CD14-positive monocyte (primary cell): ENCODE measurements around the gene MICAL2. TPM values are rescaled to one million over a fixed set of nuclear protein-coding genes. Genes with fewer than 3 reads are reported as not detected.
A peak's percentile ranks its signal among the peaks of the same experiment; 100 is the strongest.

ENCODE experiments used
- DNase-seq, 3 donors: peaks; one replicate each; pipeline ENCODE4 v3.0.0-alpha.2; 2011 to 2022
- H2AFZ ChIP-seq: 2 replicates; pipeline ENCODE4 v1.6.0; 2012; ENCODE audit warnings: mild to moderate bottlenecking, low read depth, low read length, inconsistent platforms; ENCODE audit not compliant: insufficient read depth, poor library complexity, severe bottlenecking
- H3K27ac ChIP-seq, 2 donors: 1 replicate in 1 of 2; 2 replicates in 1 of 2; pipeline ENCODE4 v1.5.1; 2012 to 2013; ENCODE audit warnings: low read length in 2 of 2, control low read depth in 1 of 2, inconsistent platforms in 1 of 2, low read depth in 1 of 2, mild to moderate bottlenecking in 1 of 2
- H3K27me3 ChIP-seq, 2 donors: one replicate each; pipeline versions ENCODE4 v1.6.0 to v1.6.1; 2011 to 2013; ENCODE audit warnings: low read length in 2 of 2; ENCODE audit not compliant: control insufficient read depth in 2 of 2, insufficient read depth in 2 of 2
- H3K36me3 ChIP-seq, 2 donors: replicated peaks in 1 of 2; 1 replicate in 1 of 2; 2 replicates in 1 of 2; pipeline versions ENCODE4 v1.5.1 to v1.6.1; 2012 to 2013; ENCODE audit warnings: low read length in 2 of 2, control low read depth in 1 of 2, inconsistent platforms in 1 of 2, mild to moderate bottlenecking in 1 of 2; ENCODE audit not compliant: insufficient read depth in 2 of 2, control insufficient read depth in 1 of 2
- H3K4me1 ChIP-seq, 2 donors: 1 replicate in 1 of 2; 2 replicates in 1 of 2; pipeline versions ENCODE4 v1.5.1 to v1.6.1; 2012 to 2013; ENCODE audit warnings: low read length in 2 of 2, control low read depth in 1 of 2, inconsistent platforms in 1 of 2, mild to moderate bottlenecking in 1 of 2, moderate library complexity in 1 of 2; ENCODE audit not compliant: insufficient read depth in 2 of 2, control insufficient read depth in 1 of 2
- H3K4me2 ChIP-seq: replicated peaks from 2 replicates; pipeline ENCODE3; 2012; ENCODE audit warnings: low read length, moderate library complexity, mild to moderate bottlenecking; ENCODE audit not compliant: poor library complexity, severe bottlenecking; ENCODE audit errors: extremely low read depth
- H3K4me3 ChIP-seq, 3 experiments: fragments of 200-600 bp in 1 of 3; sonication (generic) in 1 of 3; replicated peaks in 1 of 3; 1 replicate in 2 of 3; 2 replicates in 1 of 3; pipeline ENCODE4 v1.5.1; 2011 to 2013; ENCODE audit warnings: low read length in 3 of 3, mild to moderate bottlenecking in 3 of 3, control low read depth in 2 of 3, low read depth in 2 of 3, inconsistent platforms in 1 of 3, moderate library complexity in 1 of 3
- H3K79me2 ChIP-seq: 2 replicates; pipeline ENCODE4 v1.6.0; 2012; ENCODE audit warnings: mild to moderate bottlenecking, control low read depth, inconsistent platforms, low read length, moderate library complexity; ENCODE audit not compliant: insufficient read depth
- H3K9ac ChIP-seq: 2 replicates; pipeline ENCODE4 v1.6.0; 2017; ENCODE audit warnings: low read length, mild to moderate bottlenecking; ENCODE audit not compliant: insufficient read depth, poor library complexity, severe bottlenecking
- H3K9me3 ChIP-seq, 2 donors: replicated peaks in 1 of 2; 1 replicate in 1 of 2; 2 replicates in 1 of 2; pipeline versions ENCODE4 v1.5.1 to v1.6.1; 2012 to 2013; ENCODE audit warnings: low read length in 2 of 2, control low read depth in 1 of 2; ENCODE audit not compliant: control insufficient read depth in 1 of 2, insufficient read depth in 1 of 2
- H4K20me1 ChIP-seq: 2 replicates; pipeline ENCODE4 v1.6.0; 2012; ENCODE audit warnings: mild to moderate bottlenecking, low read length, control low read depth, moderate library complexity; ENCODE audit not compliant: insufficient read depth
- H3K27ac Mint-ChIP-seq, 7 donors: one replicate each; pipeline ENCODE4 v1.8.0; 2020; ENCODE audit warnings: mild to moderate bottlenecking in 7 of 7, mixed read lengths in 7 of 7, moderate library complexity in 6 of 7, inconsistent platforms in 2 of 7
- H3K27me3 Mint-ChIP-seq, 3 donors: one replicate each; pipeline ENCODE4 v1.8.0; 2021 to 2022; ENCODE audit warnings: low read depth in 3 of 3, mild to moderate bottlenecking in 3 of 3, mixed read lengths in 3 of 3, moderate library complexity in 3 of 3, inconsistent platforms in 1 of 3
- H3K36me3 Mint-ChIP-seq, 2 donors: one replicate each; pipeline ENCODE4 v1.8.0; 2020; ENCODE audit warnings: mixed read lengths in 2 of 2, inconsistent platforms in 1 of 2, mild to moderate bottlenecking in 1 of 2
- H3K4me1 Mint-ChIP-seq: one replicate; pipeline ENCODE4 v1.8.0; 2020; ENCODE audit warnings: mild to moderate bottlenecking, mixed read lengths
- H3K4me3 Mint-ChIP-seq, 2 donors: one replicate each; pipeline ENCODE4 v1.8.0; 2020; ENCODE audit warnings: mild to moderate bottlenecking in 2 of 2, mixed read lengths in 2 of 2, moderate library complexity in 1 of 2
- H3K9me3 Mint-ChIP-seq, 7 donors: one replicate each; pipeline ENCODE4 v1.8.0; 2020 to 2022; ENCODE audit warnings: mixed read lengths in 7 of 7, mild to moderate bottlenecking in 6 of 7, moderate library complexity in 6 of 7, inconsistent platforms in 2 of 7
- CTCF ChIP-seq: fragments of 200-600 bp; IDR thresholded peaks from one replicate; pipeline ENCODE4 v1.8.0; 2022; ENCODE audit warnings: antibody characterized with exemption, mild to moderate bottlenecking
- WGBS: methylation state at CpG from one replicate; pipeline ENCODE4 v1.1.5; 2013; ENCODE audit warnings: missing lambda C conversion rate; ENCODE audit not compliant: insufficient coverage; 5-methylcytosine and 5-hydroxymethylcytosine counted together
- intact Hi-C, 2 donors: fragments of 100-400 bp; cut with micrococcal nuclease; formaldehyde crosslinking; loops; one replicate each; pipeline versions ENCODE4 v1.15.0 to v1.15.1; 2023
- polyA plus RNA-seq, 3 donors: library from polyadenylated mRNA; depleted of rRNA in 1 of 3; unstranded in 2 of 3; stranded (reverse) in 1 of 3; fragments of 300-500 nt in 2 of 3; fragments of >200 nt in 1 of 3; fragmentation: Illumina TruSeq in 2 of 3; gene quantifications; 1 replicate in 2 of 3; 2 replicates in 1 of 3; pipeline ENCODE4 v1.2.3, GENCODE V29; 2012 to 2021

The MICAL2 gene
- polyA plus RNA-seq, 3 donors: 39.8 to 72.5 (median 44.0) TPM

GRCh38 chr11:12173111-12173510 lies 62.7 kb downstream of the MICAL2 start:
- peaks cover 52% of the 10 kb centered on the region for H4K20me1 ChIP-seq
- H3K4me3 ChIP-seq: no peak overlapping the region
- peaks cover 59 to 64% of the 10 kb centered on the region in 2 donors for H3K36me3 Mint-ChIP-seq
- no peak overlapping the region for H3K4me3 Mint-ChIP-seq
- H3K9me3 ChIP-seq: no peaks in the 10 kb centered on the region
- H3K4me1 ChIP-seq: peaks cover 28 to 37% of the 10 kb centered on the region in 2 donors
- H3K4me2 ChIP-seq: no peak overlapping the region
- DNase-seq: no peak
- H2AFZ ChIP-seq: no peak overlapping the region
- H3K27ac ChIP-seq: no peak overlapping the region
- H3K27ac Mint-ChIP-seq: peak overlapping the region in 5 of 7 donors; percentile 11 to 46 (median 21)
- no peaks in the 10 kb centered on the region for H3K27me3 Mint-ChIP-seq
- peaks cover 9 to 37% of the 10 kb centered on the region in 2 donors for H3K36me3 ChIP-seq
- no peak for TF ChIP-seq CTCF
- intact Hi-C loops: loop anchor here (5.0 to 10.0 kb wide), 2 partner anchors 46 to 52 kb away; no protein-coding TSS in a partner anchor
- H3K9ac ChIP-seq: no peak overlapping the region
- peaks cover 15% of the 10 kb centered on the region for H3K79me2 ChIP-seq
- H3K27me3 ChIP-seq: no peaks in the 10 kb centered on the region
- peaks cover 0 to 3% (median 0%) of the 10 kb centered on the region in 7 donors for H3K9me3 Mint-ChIP-seq
- WGBS: no CpG with 5 or more reads among the region's 4 CpGs
- H3K4me1 Mint-ChIP-seq: peaks cover 50% of the 10 kb centered on the region

- H3K27ac ChIP-seq: peak overlapping the region in 1 of 2 donors; percentile 77
- no peak overlapping the region for H3K9ac ChIP-seq
- H3K4me2 ChIP-seq: peak overlapping the region; percentile 23
- DNase-seq: no peak
- no CpG with 5 or more reads among the region's 1 CpG for WGBS
- peak overlapping the region in 1 of 3 experiments; percentile 0 for H3K4me3 ChIP-seq
- H3K4me3 Mint-ChIP-seq: no peak overlapping the region
- H2AFZ ChIP-seq: no peak overlapping the region
- TF ChIP-seq CTCF: no peak
- peaks cover 15% of the 10 kb centered on the region for H3K79me2 ChIP-seq
- H3K4me1 ChIP-seq: peaks cover 28 to 37% of the 10 kb centered on the region in 2 donors
- peaks cover 0 to 1% (median 0%) of the 10 kb centered on the region in 7 donors for H3K9me3 Mint-ChIP-seq
- peaks cover 13 to 36% of the 10 kb centered on the region in 2 donors for H3K36me3 ChIP-seq
- no peaks in the 10 kb centered on the region for H3K27me3 Mint-ChIP-seq
- peaks cover 58% of the 10 kb centered on the region for H4K20me1 ChIP-seq
- H3K36me3 Mint-ChIP-seq: peaks cover 60 to 64% of the 10 kb centered on the region in 2 donors
- peak overlapping the region in 6 of 7 donors; percentile 31 to 93 (median 88) for H3K27ac Mint-ChIP-seq
- H3K4me1 Mint-ChIP-seq: peaks cover 48% of the 10 kb centered on the region
- intact Hi-C loops: loop anchor here (5.0 to 10.0 kb wide), 2 partner anchors 47 to 51 kb away; no protein-coding TSS in a partner anchor
- H3K27me3 ChIP-seq: no peaks in the 10 kb centered on the region
- H3K9me3 ChIP-seq: no peaks in the 10 kb centered on the region
These were observed 63.7 kb downstream of the MICAL2 start for GRCh38 chr11:12174128-12174476.
